ENCODE data around the gene TBC1D22A. TPM values are rescaled to one million over a fixed set of nuclear protein-coding genes. Genes with fewer than 3 reads are reported as not detected.
"Not testable (repeated sequence)": the region's sequence is repeated elsewhere in the genome, so short reads cannot be mapped to it uniquely, and the experiment has no call there.

The TBC1D22A gene
- total RNA-seq, 1 experiment from 2014 or later, result 7.2 TPM

GRCh38 chr22:46773076-46773475 is 10.6 kb downstream of the TBC1D22A start:
- DNase-seq (ENCODE audit: low read depth), result no peak

- no peak for DNase-seq (ENCODE audit: low read depth)
Observed at GRCh38 chr22:46774253-46774979, 12.0 kb downstream of the TBC1D22A start.

- DNase-seq (ENCODE audit: low read depth), result no peak
Observed at GRCh38 chr22:46774980-46775849, 12.8 kb downstream of the TBC1D22A start.

GRCh38 chr22:46775850-46776826 is 13.7 kb downstream of the TBC1D22A start:
- DNase-seq (ENCODE audit: low read depth), result no peak

GRCh38 chr22:46776876-46777608 is 14.6 kb downstream of the TBC1D22A start:
- no peak for DNase-seq (ENCODE audit: low read depth)

- DNase-seq (ENCODE audit: low read depth), result no peak
Observed at GRCh38 chr22:46777609-46777970, 15.1 kb downstream of the TBC1D22A start.

GRCh38 chr22:46779023-46779422 is 16.6 kb downstream of the TBC1D22A start:
- DNase-seq (ENCODE audit: low read depth), result no peak

GRCh38 chr22:46779651-46780050 is 17.2 kb downstream of the TBC1D22A start:
- no peak for DNase-seq (ENCODE audit: low read depth)

GRCh38 chr22:46780453-46780852 is 18.0 kb downstream of the TBC1D22A start:
- no peak for DNase-seq (ENCODE audit: low read depth)

GRCh38 chr22:46781291-46781690 is 18.8 kb downstream of the TBC1D22A start:
- DNase-seq (ENCODE audit: low read depth), result no peak

- not testable (repeated sequence) for DNase-seq (ENCODE audit: low read depth)
Observed at GRCh38 chr22:46782200-46782599, 19.8 kb downstream of the TBC1D22A start.

GRCh38 chr22:46783721-46784120 is 21.3 kb downstream of the TBC1D22A start:
- DNase-seq (ENCODE audit: low read depth), result no peak

- DNase-seq (ENCODE audit: low read depth), result no peak
Observed at GRCh38 chr22:46788441-46789172, 26.2 kb downstream of the TBC1D22A start.

GRCh38 chr22:46789992-46790391 is 27.5 kb downstream of the TBC1D22A start:
- no peak for DNase-seq (ENCODE audit: low read depth)

GRCh38 chr22:46791201-46791731 is 28.8 kb downstream of the TBC1D22A start:
- DNase-seq (ENCODE audit: low read depth), result peak; percentile 82

GRCh38 chr22:46792061-46792796 is 29.8 kb downstream of the TBC1D22A start:
- no peak for DNase-seq (ENCODE audit: low read depth)

- no peak for DNase-seq (ENCODE audit: low read depth)
Observed at GRCh38 chr22:46792841-46793261, 30.4 kb downstream of the TBC1D22A start.

GRCh38 chr22:46793497-46793896 is 31.0 kb downstream of the TBC1D22A start:
- no peak for DNase-seq (ENCODE audit: low read depth)

GRCh38 chr22:46794067-46794466 is 31.6 kb downstream of the TBC1D22A start:
- no peak for DNase-seq (ENCODE audit: low read depth)

All from RPMI7951 (cell line).